COLO668 (cell line): ENCODE measurements around the gene FKBP2.
A peak's percentile ranks its signal among the peaks of the same experiment; 100 is the strongest.

Source experiments
- DNase-seq: peaks from one replicate; lab custom pipeline; 2025; ENCODE audit not compliant: unreplicated experiment; lab: John Stamatoyannopoulos, UW

FKBP2 gene

GRCh38 chr11:64219354-64219684, 21.6 kb upstream of the FKBP2 start:
- no peak for DNase-seq

- DNase-seq = no peak
Measured at GRCh38 chr11:64219755-64220154, 21.1 kb upstream of the FKBP2 start.

- DNase-seq = no peak
Measured at GRCh38 chr11:64220271-64220670, 20.6 kb upstream of the FKBP2 start.

GRCh38 chr11:64220798-64221197, 20.1 kb upstream of the FKBP2 start:
- no peak for DNase-seq

GRCh38 chr11:64222651-64223000, 18.3 kb upstream of the FKBP2 start:
- no peak for DNase-seq

- no peak for DNase-seq
Measured at GRCh38 chr11:64223001-64223651, 17.8 kb upstream of the FKBP2 start.

GRCh38 chr11:64224151-64224890, 16.6 kb upstream of the FKBP2 start:
- no peak for DNase-seq

GRCh38 chr11:64224891-64225607, 15.8 kb upstream of the FKBP2 start:
- DNase-seq = peak; percentile 33

- DNase-seq = peak; percentile 90
Measured at GRCh38 chr11:64225608-64226506, 15.0 kb upstream of the FKBP2 start, which contains the start of the genes NUDT22 and TRPT1. TSS of gene NUDT22 (plus strand) at chr11:64226274. CDS start at chr11:64226653, 379 bp downstream. TSS of gene TRPT1 (minus strand) at chr11:64226186. CDS start at chr11:64225860, 326 bp downstream.

- peak; percentile 79 for DNase-seq
Measured at GRCh38 chr11:64226507-64227051, 14.3 kb upstream of the FKBP2 start.

- no peak for DNase-seq
Measured at GRCh38 chr11:64227405-64227956, 13.4 kb upstream of the FKBP2 start.

- DNase-seq = no peak
Measured at GRCh38 chr11:64229090-64229743, 11.7 kb upstream of the FKBP2 start.

GRCh38 chr11:64229744-64230170, 11.1 kb upstream of the FKBP2 start:
- no peak for DNase-seq

- peak; percentile 94 for DNase-seq
Measured at GRCh38 chr11:64230171-64230984, 10.5 kb upstream of the FKBP2 start, which contains the start of gene DNAJC4. TSS of gene DNAJC4 (plus strand) at chr11:64230548. CDS start at chr11:64230855, 307 bp downstream.

GRCh38 chr11:64230985-64231365, 9.9 kb upstream of the FKBP2 start:
- no peak for DNase-seq

- DNase-seq = no peak
Measured at GRCh38 chr11:64231546-64231945, 9.3 kb upstream of the FKBP2 start.

GRCh38 chr11:64232182-64232966, 8.5 kb upstream of the FKBP2 start:
- no peak for DNase-seq

GRCh38 chr11:64232967-64233315, 8.0 kb upstream of the FKBP2 start:
- no peak for DNase-seq
